ENCODE results near the gene GRIK1. TPM values are rescaled to one million over a fixed set of nuclear protein-coding genes. Genes with fewer than 3 reads are reported as not detected.

GRIK1 gene
- total and polyA plus RNA-seq, 2 donors (not counting 1 experiment from before 2014, with no cell fraction given), result not detected

- Histone ChIP-seq H3K79me2 (ENCODE audit: control insufficient read depth, insufficient read depth, low read length) (no peaks in the 10 kb centered on the region), H3K9me3 (ENCODE audit: control extremely low read depth in 1 of 3, control insufficient read depth in 2 of 3, insufficient read depth in 1 of 3, low read length in 2 of 3) (no peaks in the 10 kb centered on the region), H2AFZ (ENCODE audit: insufficient read depth, low read depth, low read length, poor library complexity, severe bottlenecking) (no peak overlapping the region), H3K4me1 (ENCODE audit: control insufficient read depth in 2 of 2, insufficient read depth in 2 of 2, low read length in 2 of 2) (no peaks in the 10 kb centered on the region), H3K36me3 (replicated peaks in 1 of 2; ENCODE audit: control extremely low read depth in 1 of 2, control insufficient read depth in 1 of 2, extremely low read depth in 1 of 2, insufficient read depth in 2 of 2, low read length in 1 of 2) (no peaks in the 10 kb centered on the region), H3K4me3 (ENCODE audit: control extremely low read depth in 1 of 5, extremely low read depth in 1 of 5, insufficient read depth in 1 of 5, low read depth in 2 of 5, low read length in 4 of 5) (no peak overlapping the region), H3K27me3 (replicated peaks in 1 of 4; ENCODE audit: control extremely low read depth in 1 of 4, control insufficient read depth in 3 of 4, insufficient read depth in 4 of 4, low read length in 3 of 4) (no peaks in the 10 kb centered on the region), H3K9ac (ENCODE audit: low read length) (no peak overlapping the region), H3K27ac (ENCODE audit: low read length in 2 of 2) (no peak overlapping the region), H3K4me2 (replicated peaks; ENCODE audit: low read depth, low read length, poor library complexity, severe bottlenecking) (no peak overlapping the region), H4K20me1 (ENCODE audit: control insufficient read depth, insufficient read depth, low read length, poor library complexity, severe bottlenecking) (no peaks in the 10 kb centered on the region)
- Mint-ChIP-seq H3K4me3 (no peak overlapping the region), H3K27me3 (peaks cover 4% of the 10 kb centered on the region), H3K27ac (no peak overlapping the region), H3K4me1 (no peaks in the 10 kb centered on the region), H3K9me3 (ENCODE audit: insufficient read depth) (no peaks in the 10 kb centered on the region)
- ATAC-seq (ENCODE audit: low read depth) (no peak), DNase-seq (no peak)
- no peak for TF ChIP-seq EZH2 (IDR thresholded peaks at IDR 0.05; ENCODE audit: borderline replicate concordance, insufficient read depth, low read depth, low read length, poor library complexity, severe bottlenecking)
- no peak for TF ChIP-seq CTCF (IDR thresholded peaks at IDR 0.05)
- intact Hi-C loops (cut with micrococcal nuclease), result no loop called here
- POLR2A ChIA-PET, result no interaction called here
- CTCF ChIA-PET, result no interaction called here
- WGBS (ENCODE audit: insufficient coverage), result 69% methylated on average over 2 of the region's 3 CpGs
Observed at GRCh38 chr21:29812947-29813346, 126.8 kb downstream of the GRIK1 start.

- DNase-seq (no peak), ATAC-seq (ENCODE audit: low read depth) (no peak)
- Histone ChIP-seq H3K79me2 (ENCODE audit: control insufficient read depth, insufficient read depth, low read length) (no peaks in the 10 kb centered on the region), H2AFZ (ENCODE audit: insufficient read depth, low read depth, low read length, poor library complexity, severe bottlenecking) (no peak overlapping the region), H3K4me1 (ENCODE audit: control insufficient read depth in 2 of 2, insufficient read depth in 2 of 2, low read length in 2 of 2) (no peaks in the 10 kb centered on the region), H3K4me2 (replicated peaks; ENCODE audit: low read depth, low read length, poor library complexity, severe bottlenecking) (no peak overlapping the region), H3K9ac (ENCODE audit: low read length) (no peak overlapping the region), H4K20me1 (ENCODE audit: control insufficient read depth, insufficient read depth, low read length, poor library complexity, severe bottlenecking) (no peaks in the 10 kb centered on the region), H3K4me3 (ENCODE audit: control extremely low read depth in 1 of 5, extremely low read depth in 1 of 5, insufficient read depth in 1 of 5, low read depth in 2 of 5, low read length in 4 of 5) (no peak overlapping the region), H3K9me3 (ENCODE audit: control extremely low read depth in 1 of 3, control insufficient read depth in 2 of 3, insufficient read depth in 1 of 3, low read length in 2 of 3) (no peaks in the 10 kb centered on the region), H3K36me3 (replicated peaks in 1 of 2; ENCODE audit: control extremely low read depth in 1 of 2, control insufficient read depth in 1 of 2, extremely low read depth in 1 of 2, insufficient read depth in 2 of 2, low read length in 1 of 2) (no peaks in the 10 kb centered on the region), H3K27ac (ENCODE audit: low read length in 2 of 2) (no peak overlapping the region), H3K27me3 (replicated peaks in 1 of 4; ENCODE audit: control extremely low read depth in 1 of 4, control insufficient read depth in 3 of 4, insufficient read depth in 4 of 4, low read length in 3 of 4) (no peaks in the 10 kb centered on the region)
- Mint-ChIP-seq H3K27ac (no peak overlapping the region), H3K4me1 (no peaks in the 10 kb centered on the region), H3K9me3 (ENCODE audit: insufficient read depth) (no peaks in the 10 kb centered on the region), H3K4me3 (no peak overlapping the region), H3K27me3 (peaks cover 3% of the 10 kb centered on the region)
- CTCF ChIA-PET, result no interaction called here
- POLR2A ChIA-PET, result no interaction called here
- 87% methylated on average over 3 of the region's 4 CpGs for WGBS (ENCODE audit: insufficient coverage)
- intact Hi-C loops (cut with micrococcal nuclease), result no loop called here
- no peak for TF ChIP-seq CTCF (IDR thresholded peaks at IDR 0.05)
- TF ChIP-seq EZH2 (IDR thresholded peaks at IDR 0.05; ENCODE audit: borderline replicate concordance, insufficient read depth, low read depth, low read length, poor library complexity, severe bottlenecking), result no peak
Observed at GRCh38 chr21:29810871-29811270, 128.9 kb downstream of the GRIK1 start.
